Measurements from ENCODE around the gene CACNA1E.

CACNA1E gene

GRCh38 chr1:181490276-181490675 lies 7.0 kb downstream of the CACNA1E start:
- Mint-ChIP-seq H3K4me3 (no peak overlapping the region), H3K9me3 (no peaks in the 10 kb centered on the region), H3K27ac (ENCODE audit: low read depth) (no peak overlapping the region), H3K4me1 (peaks cover 6% of the 10 kb centered on the region), H3K27me3 (peaks cover 75% of the 10 kb centered on the region), H3K36me3 (ENCODE audit: insufficient read depth) (no peaks in the 10 kb centered on the region)
- no peak for DNase-seq (ENCODE audit: low spot score in 2 of 2)
- no peak for ATAC-seq (replicated peaks; ENCODE audit: extremely low read depth, poor library complexity, severe bottlenecking)

DNA sequence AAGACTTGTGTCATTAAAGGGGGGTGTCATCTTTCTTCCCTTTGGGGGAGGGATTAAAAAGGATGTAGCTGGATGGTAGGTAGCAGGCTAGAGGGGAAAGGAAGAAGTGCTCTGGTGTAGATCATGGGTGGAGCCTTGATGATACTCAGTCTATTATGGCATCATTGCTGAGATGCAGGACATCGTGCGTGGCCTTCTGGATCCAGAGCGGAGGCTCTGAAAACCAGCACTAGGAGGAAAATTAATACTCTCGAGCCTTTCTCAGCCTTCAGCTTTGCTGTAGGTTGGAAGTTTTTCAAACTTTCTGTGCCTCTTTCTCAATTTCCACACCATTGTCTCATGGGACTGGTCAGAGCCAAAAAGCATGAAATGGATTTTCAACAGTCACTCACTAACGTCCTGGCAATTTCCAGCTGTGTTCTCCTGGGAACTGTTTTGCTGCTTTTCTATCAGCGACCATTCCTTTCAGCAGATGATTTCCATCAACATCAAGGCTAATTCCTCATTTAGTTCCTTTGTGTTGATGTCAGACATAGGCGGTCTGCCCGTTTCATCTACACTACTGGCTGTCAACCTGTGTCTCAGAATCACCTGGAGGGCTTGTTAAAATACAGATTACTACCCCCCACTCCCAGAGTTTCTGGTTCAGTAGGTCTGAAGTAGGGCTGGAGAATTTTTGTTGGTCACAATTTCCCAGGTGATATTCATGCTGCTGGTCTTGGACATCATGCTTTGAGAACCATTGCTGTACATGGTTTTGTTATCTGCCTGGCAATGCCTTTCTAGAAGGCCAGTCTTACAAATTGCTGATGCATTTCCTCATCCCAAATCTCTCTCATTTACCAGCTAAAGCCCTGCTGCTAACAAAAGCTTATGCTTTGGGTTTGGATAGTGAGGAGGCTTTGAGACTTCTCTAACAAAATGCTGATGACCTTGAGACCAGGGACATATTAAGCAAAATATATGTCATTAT lies 7.7 kb downstream of the CACNA1E start:
- peaks cover 6% of the 10 kb centered on the region for H3K4me1 Mint-ChIP-seq
- H3K27me3 Mint-ChIP-seq, result peaks cover 69% of the 10 kb centered on the region
- ATAC-seq (replicated peaks; ENCODE audit: extremely low read depth, poor library complexity, severe bottlenecking) (no peak), DNase-seq (ENCODE audit: low spot score in 2 of 2) (no peak)
- H3K36me3 Mint-ChIP-seq (ENCODE audit: insufficient read depth), result no peaks in the 10 kb centered on the region
- no peak overlapping the region for H3K27ac Mint-ChIP-seq (ENCODE audit: low read depth)
- no peak overlapping the region for H3K4me3 Mint-ChIP-seq
- H3K9me3 Mint-ChIP-seq, result no peaks in the 10 kb centered on the region

GRCh38 chr1:181493166-181493565 lies 9.8 kb downstream of the CACNA1E start:
- Mint-ChIP-seq H3K4me3 (no peak overlapping the region), H3K36me3 (ENCODE audit: insufficient read depth) (no peaks in the 10 kb centered on the region), H3K27ac (ENCODE audit: low read depth) (no peak overlapping the region), H3K9me3 (no peaks in the 10 kb centered on the region), H3K4me1 (no peaks in the 10 kb centered on the region), H3K27me3 (peaks cover 69% of the 10 kb centered on the region)
- DNase-seq (ENCODE audit: low spot score in 2 of 2), result no peak
- ATAC-seq (replicated peaks; ENCODE audit: extremely low read depth, poor library complexity, severe bottlenecking), result no peak

GRCh38 chr1:181493885-181494284 lies 10.6 kb downstream of the CACNA1E start:
- Mint-ChIP-seq H3K27ac (ENCODE audit: low read depth) (no peak overlapping the region), H3K4me1 (no peaks in the 10 kb centered on the region), H3K36me3 (ENCODE audit: insufficient read depth) (no peaks in the 10 kb centered on the region), H3K4me3 (no peak overlapping the region), H3K9me3 (no peaks in the 10 kb centered on the region), H3K27me3 (peaks cover 65% of the 10 kb centered on the region)
- ATAC-seq (replicated peaks; ENCODE audit: extremely low read depth, poor library complexity, severe bottlenecking), result no peak
- no peak for DNase-seq (ENCODE audit: low spot score in 2 of 2)

DNA sequence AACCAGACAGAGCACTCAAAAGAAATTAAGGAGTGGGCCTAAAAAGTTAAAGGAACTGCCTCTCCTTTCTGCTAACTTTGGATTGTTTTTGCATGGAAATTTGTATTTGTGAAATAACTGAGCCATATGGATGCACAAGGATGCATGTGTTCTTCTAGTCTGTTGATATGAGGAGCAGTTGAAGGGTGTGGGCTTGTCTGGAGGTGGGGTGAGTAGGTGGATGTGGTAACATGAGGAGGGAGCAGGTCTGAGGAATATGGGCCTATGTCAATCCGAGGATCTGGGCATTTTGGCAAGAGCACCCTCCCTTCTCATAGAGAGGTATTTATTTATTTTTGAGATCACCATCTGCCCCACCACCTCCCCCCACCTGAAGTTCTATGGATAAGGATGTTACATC lies 13.4 kb downstream of the CACNA1E start:
- no peaks in the 10 kb centered on the region for H3K4me1 Mint-ChIP-seq
- DNase-seq (ENCODE audit: low spot score in 2 of 2) (no peak), ATAC-seq (replicated peaks; ENCODE audit: extremely low read depth, poor library complexity, severe bottlenecking) (no peak)
- peaks cover 59% of the 10 kb centered on the region for H3K27me3 Mint-ChIP-seq
- H3K9me3 Mint-ChIP-seq, result no peaks in the 10 kb centered on the region
- no peaks in the 10 kb centered on the region for H3K36me3 Mint-ChIP-seq (ENCODE audit: insufficient read depth)
- H3K4me3 Mint-ChIP-seq, result no peak overlapping the region
- no peak overlapping the region for H3K27ac Mint-ChIP-seq (ENCODE audit: low read depth)

GRCh38 chr1:181497870-181498269 lies 14.6 kb downstream of the CACNA1E start:
- Mint-ChIP-seq H3K9me3 (no peaks in the 10 kb centered on the region), H3K27me3 (peaks cover 48% of the 10 kb centered on the region), H3K27ac (ENCODE audit: low read depth) (no peak overlapping the region), H3K4me1 (no peaks in the 10 kb centered on the region), H3K36me3 (ENCODE audit: insufficient read depth) (no peaks in the 10 kb centered on the region), H3K4me3 (no peak overlapping the region)
- no peak for DNase-seq (ENCODE audit: low spot score in 2 of 2)
- no peak for ATAC-seq (replicated peaks; ENCODE audit: extremely low read depth, poor library complexity, severe bottlenecking)

- ATAC-seq (replicated peaks; ENCODE audit: extremely low read depth, poor library complexity, severe bottlenecking) (no peak), DNase-seq (ENCODE audit: low spot score in 2 of 2) (no peak)
- no peaks in the 10 kb centered on the region for H3K9me3 Mint-ChIP-seq
- no peak overlapping the region for H3K27ac Mint-ChIP-seq (ENCODE audit: low read depth)
- no peaks in the 10 kb centered on the region for H3K4me1 Mint-ChIP-seq
- no peak overlapping the region for H3K4me3 Mint-ChIP-seq
- no peaks in the 10 kb centered on the region for H3K36me3 Mint-ChIP-seq (ENCODE audit: insufficient read depth)
- peaks cover 45% of the 10 kb centered on the region for H3K27me3 Mint-ChIP-seq
These were observed 16.5 kb downstream of the CACNA1E start for GRCh38 chr1:181499825-181500224.

DNA sequence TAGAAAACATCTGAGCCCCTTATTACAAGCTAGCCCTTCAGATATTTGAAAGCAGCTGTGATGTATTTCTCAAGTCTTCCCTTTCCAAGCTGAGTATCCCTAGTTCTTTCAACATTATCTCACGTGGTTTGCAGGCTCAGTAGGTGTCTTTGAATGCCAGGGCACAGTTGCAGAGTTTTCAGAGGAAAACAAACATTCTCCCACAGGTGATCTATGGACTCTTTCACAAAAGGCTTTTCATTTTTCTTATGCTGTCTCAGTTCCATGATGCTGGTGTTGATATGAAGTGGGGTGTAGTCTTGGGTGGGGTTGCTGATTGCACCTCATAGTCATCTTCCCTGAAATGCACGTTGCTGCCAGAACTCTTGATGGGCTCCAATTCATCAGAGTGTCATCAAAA lies 17.3 kb downstream of the CACNA1E start:
- ATAC-seq (replicated peaks; ENCODE audit: extremely low read depth, poor library complexity, severe bottlenecking) (no peak), DNase-seq (ENCODE audit: low spot score in 2 of 2) (no peak)
- Mint-ChIP-seq H3K36me3 (ENCODE audit: insufficient read depth) (no peaks in the 10 kb centered on the region), H3K27me3 (peaks cover 45% of the 10 kb centered on the region), H3K4me3 (no peak overlapping the region), H3K9me3 (no peaks in the 10 kb centered on the region), H3K4me1 (no peaks in the 10 kb centered on the region), H3K27ac (ENCODE audit: low read depth) (no peak overlapping the region)

- H3K27ac Mint-ChIP-seq (ENCODE audit: low read depth), result no peak overlapping the region
- ATAC-seq (replicated peaks; ENCODE audit: extremely low read depth, poor library complexity, severe bottlenecking), result no peak
- peaks cover 37% of the 10 kb centered on the region for H3K27me3 Mint-ChIP-seq
- no peaks in the 10 kb centered on the region for H3K4me1 Mint-ChIP-seq
- no peak overlapping the region for H3K4me3 Mint-ChIP-seq
- no peaks in the 10 kb centered on the region for H3K9me3 Mint-ChIP-seq
- no peaks in the 10 kb centered on the region for H3K36me3 Mint-ChIP-seq (ENCODE audit: insufficient read depth)
- no peak for DNase-seq (ENCODE audit: low spot score in 2 of 2)
These were observed 18.3 kb downstream of the CACNA1E start for GRCh38 chr1:181501612-181502011.

GRCh38 chr1:181503171-181503810 lies 20.0 kb downstream of the CACNA1E start:
- no peak for ATAC-seq (replicated peaks; ENCODE audit: extremely low read depth, poor library complexity, severe bottlenecking)
- H3K9me3 Mint-ChIP-seq, result no peaks in the 10 kb centered on the region
- no peaks in the 10 kb centered on the region for H3K4me1 Mint-ChIP-seq
- no peak overlapping the region for H3K27ac Mint-ChIP-seq (ENCODE audit: low read depth)
- H3K27me3 Mint-ChIP-seq, result peaks cover 20% of the 10 kb centered on the region
- H3K4me3 Mint-ChIP-seq, result no peak overlapping the region
- no peak for DNase-seq (ENCODE audit: low spot score in 2 of 2)
- H3K36me3 Mint-ChIP-seq (ENCODE audit: insufficient read depth), result no peaks in the 10 kb centered on the region

- no peaks in the 10 kb centered on the region for H3K4me1 Mint-ChIP-seq
- ATAC-seq (replicated peaks; ENCODE audit: extremely low read depth, poor library complexity, severe bottlenecking) (no peak), DNase-seq (ENCODE audit: low spot score in 2 of 2) (no peak)
- H3K9me3 Mint-ChIP-seq, result no peaks in the 10 kb centered on the region
- no peak overlapping the region for H3K4me3 Mint-ChIP-seq
- peaks cover 19% of the 10 kb centered on the region for H3K27me3 Mint-ChIP-seq
- H3K27ac Mint-ChIP-seq (ENCODE audit: low read depth), result no peak overlapping the region
- H3K36me3 Mint-ChIP-seq (ENCODE audit: insufficient read depth), result no peaks in the 10 kb centered on the region
These were observed 21.1 kb downstream of the CACNA1E start for GRCh38 chr1:181504399-181504842.

DNA sequence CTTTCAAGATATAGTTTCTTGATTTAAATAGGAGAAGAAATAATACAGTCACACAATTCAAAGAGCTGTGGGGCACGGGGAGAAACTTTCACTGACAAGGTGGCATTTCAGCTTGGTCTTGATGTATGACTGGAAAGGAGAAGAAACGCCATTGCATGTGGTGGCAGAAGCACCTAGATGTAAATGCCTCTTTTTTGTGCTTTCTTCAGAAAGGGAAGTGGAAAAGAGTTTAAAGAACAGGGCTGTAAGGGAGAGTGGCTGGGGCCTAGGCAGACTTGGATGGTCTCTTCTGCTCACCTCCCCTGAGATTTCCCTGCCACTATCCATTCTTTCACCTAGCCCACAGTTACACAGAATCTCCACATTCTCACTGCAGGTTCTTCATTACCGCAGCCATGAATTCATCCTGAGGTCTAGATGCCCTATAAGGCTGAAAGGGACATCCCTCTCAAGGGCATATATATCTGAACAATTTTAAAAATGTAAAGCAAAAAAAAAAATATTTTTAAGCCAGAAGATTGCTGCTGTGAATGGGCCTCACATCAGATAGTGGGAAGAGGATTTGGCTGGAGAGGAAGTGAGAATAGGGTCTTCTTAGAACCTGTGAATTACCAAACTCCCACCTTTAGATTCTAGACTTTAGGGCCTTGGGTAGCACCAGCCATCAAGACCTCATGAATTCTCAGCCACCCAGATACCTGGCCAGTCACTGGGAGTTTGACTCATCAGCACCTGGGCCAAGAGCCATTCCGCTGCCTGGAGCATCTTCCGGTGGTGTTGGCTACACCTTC lies 23.4 kb downstream of the CACNA1E start:
- no peaks in the 10 kb centered on the region for H3K9me3 Mint-ChIP-seq
- no peak for ATAC-seq (replicated peaks; ENCODE audit: extremely low read depth, poor library complexity, severe bottlenecking)
- no peaks in the 10 kb centered on the region for H3K4me1 Mint-ChIP-seq
- DNase-seq (ENCODE audit: low spot score in 2 of 2), result no peak
- no peak overlapping the region for H3K4me3 Mint-ChIP-seq
- H3K27me3 Mint-ChIP-seq, result no peaks in the 10 kb centered on the region
- no peaks in the 10 kb centered on the region for H3K36me3 Mint-ChIP-seq (ENCODE audit: insufficient read depth)
- H3K27ac Mint-ChIP-seq (ENCODE audit: low read depth), result no peak overlapping the region
